Vagina (tissue), 2 donors: ENCODE data around the gene GRM4. TPM values are rescaled to one million over a fixed set of nuclear protein-coding genes. Genes with fewer than 3 reads are reported as not detected.

Experiments
- DNase-seq, 2 donors: peaks; one replicate each; pipeline ENCODE4 v3.0.0-alpha.2; 2017; ENCODE audit errors: extremely low spot score in 2 of 2
- H3K27ac ChIP-seq: fragments of 200-600 bp; sonication (generic); one replicate; pipeline ENCODE4 v1.5.1; 2019
- H3K27me3 ChIP-seq: fragments of 200-600 bp; sonication (generic); one replicate; pipeline ENCODE4 v1.5.1; 2019
- H3K36me3 ChIP-seq, 2 donors: fragments of 200-600 bp; sonication (generic); one replicate each; pipeline ENCODE4 v1.5.1; 2017 to 2019
- H3K4me1 ChIP-seq: fragments of 200-600 bp; sonication (generic); one replicate; pipeline ENCODE4 v1.5.1; 2019
- H3K4me3 ChIP-seq, 2 donors: fragments of 200-600 bp; sonication (generic); 1 replicate in 1 of 2; 2 replicates in 1 of 2; pipeline ENCODE4 v1.5.1; 2016 to 2019
- H3K9me3 ChIP-seq: fragments of 200-600 bp; sonication (generic); one replicate; pipeline ENCODE4 v1.5.1; 2019
- POLR2A ChIP-seq, 2 donors: fragments of 450-650 bp; IDR thresholded peaks; one replicate each; pipeline ENCODE4 v1.6.1; 2017; ENCODE audit warnings: antibody characterized with exemption in 2 of 2, mild to moderate bottlenecking in 2 of 2, moderate library complexity in 2 of 2
- POLR2AphosphoS5 ChIP-seq, 2 donors: sonication (generic); formaldehyde crosslinking; IDR thresholded peaks; one replicate each; pipeline ENCODE4 v1.9.0; 2017; ENCODE audit warnings: antibody characterized with exemption in 2 of 2, mild to moderate bottlenecking in 2 of 2, low read depth in 1 of 2; ENCODE audit not compliant: insufficient read depth in 1 of 2
- intact Hi-C: fragments of 100-400 bp; cut with DNase I; formaldehyde crosslinking; loops from one replicate; pipeline ENCODE4 v1.15.1; 2023
- total RNA-seq: library from RNA; depleted of rRNA; stranded (reverse); fragments of >200 nt; gene quantifications from one replicate; pipeline ENCODE4 v1.2.3, GENCODE V29; 2016
- TF ChIP-seq, protein P1 (sequence below), 3 experiments: fragments of 450-650 bp in 2 of 3; fragments of 200-600 bp in 1 of 3; sonication (generic) in 1 of 3; IDR thresholded peaks; one replicate each; pipeline ENCODE4 v1.5.1; 2017 to 2019; ENCODE audit warnings: antibody characterized with exemption in 3 of 3, mild to moderate bottlenecking in 2 of 3, moderate library complexity in 2 of 3

The GRM4 gene
- total RNA-seq, 1 donor from 2014 or later, result not detected

DNA sequence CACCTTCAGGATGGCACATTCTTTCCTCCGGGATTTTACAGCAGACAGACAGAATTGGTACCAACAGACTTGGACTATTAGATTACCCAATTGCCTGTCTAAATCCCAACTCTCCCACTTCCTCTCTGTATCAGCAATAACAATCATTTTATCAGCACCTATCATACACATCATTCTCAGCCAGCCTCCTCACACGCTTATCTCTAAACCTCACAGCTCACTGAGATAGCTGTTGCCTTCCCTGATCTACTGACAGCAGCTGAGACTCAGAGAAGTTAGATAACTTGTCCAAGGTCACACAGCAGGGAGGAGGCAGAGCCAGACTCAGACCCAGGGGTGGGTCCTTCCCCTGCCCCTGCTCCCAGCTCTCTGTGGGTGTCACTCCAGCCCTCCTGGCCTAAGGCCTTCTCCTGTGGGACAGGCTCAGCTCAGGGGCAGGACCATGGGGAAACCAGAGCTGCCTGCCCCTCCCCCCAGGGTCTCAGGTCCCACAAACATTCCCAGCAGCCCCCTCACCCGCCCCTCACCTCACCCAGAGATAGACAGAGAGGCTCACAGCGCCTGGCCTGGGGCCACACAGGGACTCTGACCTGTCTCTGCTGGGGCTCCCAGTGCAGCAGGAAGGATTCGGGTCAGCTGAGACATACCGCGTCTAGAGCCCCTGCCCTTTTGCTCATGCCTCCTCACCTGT is 92.8 kb downstream of the GRM4 start:
- H3K9me3 ChIP-seq, result no peaks in the 10 kb centered on the region
- no peak for TF ChIP-seq POLR2AphosphoS5 (IDR thresholded peaks at IDR 0.05; ENCODE audit: insufficient read depth in 1 of 2, low read depth in 1 of 2)
- TF ChIP-seq POLR2A (IDR thresholded peaks at IDR 0.05), result no peak
- TF ChIP-seq, protein P1, sequence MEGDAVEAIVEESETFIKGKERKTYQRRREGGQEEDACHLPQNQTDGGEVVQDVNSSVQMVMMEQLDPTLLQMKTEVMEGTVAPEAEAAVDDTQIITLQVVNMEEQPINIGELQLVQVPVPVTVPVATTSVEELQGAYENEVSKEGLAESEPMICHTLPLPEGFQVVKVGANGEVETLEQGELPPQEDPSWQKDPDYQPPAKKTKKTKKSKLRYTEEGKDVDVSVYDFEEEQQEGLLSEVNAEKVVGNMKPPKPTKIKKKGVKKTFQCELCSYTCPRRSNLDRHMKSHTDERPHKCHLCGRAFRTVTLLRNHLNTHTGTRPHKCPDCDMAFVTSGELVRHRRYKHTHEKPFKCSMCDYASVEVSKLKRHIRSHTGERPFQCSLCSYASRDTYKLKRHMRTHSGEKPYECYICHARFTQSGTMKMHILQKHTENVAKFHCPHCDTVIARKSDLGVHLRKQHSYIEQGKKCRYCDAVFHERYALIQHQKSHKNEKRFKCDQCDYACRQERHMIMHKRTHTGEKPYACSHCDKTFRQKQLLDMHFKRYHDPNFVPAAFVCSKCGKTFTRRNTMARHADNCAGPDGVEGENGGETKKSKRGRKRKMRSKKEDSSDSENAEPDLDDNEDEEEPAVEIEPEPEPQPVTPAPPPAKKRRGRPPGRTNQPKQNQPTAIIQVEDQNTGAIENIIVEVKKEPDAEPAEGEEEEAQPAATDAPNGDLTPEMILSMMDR (IDR thresholded peaks at IDR 0.05), result no peak
- no peak overlapping the region for H3K27ac ChIP-seq
- intact Hi-C loops, result no loop called here
- H3K27me3 ChIP-seq, result no peaks in the 10 kb centered on the region
- H3K4me1 ChIP-seq, result peaks cover 19% of the 10 kb centered on the region
- no peak for DNase-seq
- H3K4me3 ChIP-seq, result no peak overlapping the region
- no peaks in the 10 kb centered on the region for H3K36me3 ChIP-seq

DNA sequence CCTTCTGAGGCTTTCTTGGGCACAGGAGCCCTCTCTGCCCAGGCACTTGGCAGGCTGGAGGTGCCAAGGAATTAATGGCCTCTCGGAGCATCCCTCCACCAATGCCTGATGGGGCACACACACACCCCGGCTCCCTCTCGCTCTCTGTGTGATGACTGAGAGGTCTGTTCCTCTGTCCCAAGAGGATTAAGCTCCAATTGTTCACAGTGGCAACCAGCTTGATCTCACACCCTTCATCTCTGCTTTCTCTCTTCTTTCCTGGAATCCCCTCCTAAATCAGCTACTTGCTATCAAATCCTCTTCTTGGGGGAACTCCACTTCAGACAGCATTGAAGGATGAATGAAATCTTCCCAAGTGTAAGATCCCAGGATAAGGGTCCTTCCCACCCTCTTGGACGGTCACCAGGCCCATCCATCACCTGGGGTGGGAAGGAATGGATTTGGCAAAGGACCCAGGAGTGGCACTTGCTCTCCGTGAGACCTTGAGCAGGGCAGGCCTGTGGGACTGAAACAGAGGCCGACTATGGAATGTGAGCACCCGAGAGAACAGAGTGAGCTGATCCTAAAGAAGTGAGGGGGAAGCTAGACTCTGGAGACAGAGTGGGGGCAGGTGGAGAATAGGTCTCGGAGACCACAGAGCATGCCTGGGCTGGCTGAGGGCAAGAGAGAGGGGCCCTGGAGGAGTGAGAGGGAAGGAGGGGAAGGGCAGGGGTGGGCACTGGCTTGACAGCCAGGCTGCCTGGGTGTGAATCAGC is 93.6 kb downstream of the GRM4 start:
- intact Hi-C loops, result no loop called here
- Histone ChIP-seq H3K36me3 (no peaks in the 10 kb centered on the region), H3K27ac (no peak overlapping the region), H3K4me3 (no peak overlapping the region), H3K4me1 (peaks cover 19% of the 10 kb centered on the region), H3K9me3 (no peaks in the 10 kb centered on the region), H3K27me3 (no peaks in the 10 kb centered on the region)
- no peak for DNase-seq
- TF ChIP-seq POLR2AphosphoS5 (IDR thresholded peaks at IDR 0.05; ENCODE audit: insufficient read depth in 1 of 2, low read depth in 1 of 2), result no peak
- TF ChIP-seq POLR2A (IDR thresholded peaks at IDR 0.05), result no peak
- TF ChIP-seq, protein P1 (IDR thresholded peaks at IDR 0.05), result no peak

DNA sequence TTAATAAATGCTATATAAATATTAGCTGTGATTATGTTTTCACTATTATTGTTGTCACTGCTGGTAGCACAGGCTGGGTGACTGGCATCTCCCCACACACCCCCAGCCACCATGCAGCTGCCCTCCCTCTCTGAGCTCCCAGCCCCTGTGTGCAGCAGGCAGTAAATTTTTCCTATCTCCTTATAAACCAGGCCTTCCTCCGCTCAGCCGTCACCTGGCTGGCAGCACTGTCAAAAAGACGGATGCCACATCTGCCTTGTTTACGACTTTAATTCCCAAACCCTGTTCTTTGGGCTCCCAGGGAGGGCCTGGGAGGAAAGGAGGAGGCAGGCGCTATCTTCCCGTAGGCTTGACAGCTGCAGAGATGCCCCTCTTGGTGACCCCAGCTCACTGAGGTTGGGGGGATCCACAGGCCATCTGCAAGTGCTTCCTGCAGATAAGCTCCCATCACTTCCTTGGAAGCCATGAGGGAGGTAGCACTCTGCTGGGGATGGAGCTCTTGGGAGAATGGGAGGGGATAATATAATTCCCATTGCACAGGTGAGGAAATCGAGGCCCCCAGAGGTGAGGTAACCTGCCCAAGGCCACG is 94.5 kb downstream of the GRM4 start:
- Histone ChIP-seq H3K4me1 (peaks cover 12% of the 10 kb centered on the region), H3K36me3 (no peaks in the 10 kb centered on the region), H3K27ac (no peak overlapping the region), H3K27me3 (no peaks in the 10 kb centered on the region), H3K4me3 (no peak overlapping the region), H3K9me3 (no peaks in the 10 kb centered on the region)
- DNase-seq, result no peak
- intact Hi-C loops, result no loop called here
- TF ChIP-seq, protein P1 (IDR thresholded peaks at IDR 0.05), result no peak
- TF ChIP-seq POLR2AphosphoS5 (IDR thresholded peaks at IDR 0.05; ENCODE audit: insufficient read depth in 1 of 2, low read depth in 1 of 2) (no peak), POLR2A (IDR thresholded peaks at IDR 0.05) (no peak)

DNA sequence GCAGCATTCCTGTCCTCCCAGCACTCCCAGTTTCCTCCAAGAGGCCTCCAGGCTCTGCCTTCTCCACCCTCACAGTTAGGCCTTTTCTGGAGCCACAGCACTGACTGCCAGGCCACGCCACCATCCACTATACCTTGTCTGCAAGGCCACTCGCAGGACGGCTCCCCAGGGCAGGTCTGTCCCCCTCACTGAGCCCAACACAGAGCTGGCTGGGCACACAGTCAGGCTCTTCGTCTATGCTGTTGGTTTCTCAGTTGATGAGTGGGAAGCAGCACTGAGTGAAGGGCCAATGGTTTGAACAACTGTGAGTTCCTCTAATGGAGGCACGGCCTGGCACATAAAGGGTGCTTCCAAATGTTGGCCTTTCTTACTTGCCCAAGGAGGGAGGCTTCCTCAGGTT is 95.2 kb downstream of the GRM4 start:
- intact Hi-C loops, result no loop called here
- TF ChIP-seq POLR2AphosphoS5 (IDR thresholded peaks at IDR 0.05; ENCODE audit: insufficient read depth in 1 of 2, low read depth in 1 of 2) (no peak), POLR2A (IDR thresholded peaks at IDR 0.05) (no peak)
- TF ChIP-seq, protein P1 (IDR thresholded peaks at IDR 0.05), result no peak
- no peak overlapping the region for H3K4me3 ChIP-seq
- no peak overlapping the region for H3K27ac ChIP-seq
- H3K4me1 ChIP-seq, result peaks cover 4% of the 10 kb centered on the region
- no peaks in the 10 kb centered on the region for H3K9me3 ChIP-seq
- no peak for DNase-seq
- no peaks in the 10 kb centered on the region for H3K36me3 ChIP-seq
- no peaks in the 10 kb centered on the region for H3K27me3 ChIP-seq
